Tibial artery (tissue), 4 donors: Measurements from ENCODE around the gene SYNPO.
A peak's percentile ranks its signal among the peaks of the same experiment; 100 is the strongest.

Experiments
- DNase-seq, 2 donors: peaks; one replicate each; pipeline ENCODE4 v3.0.0-alpha.2; 2019
- H3K27ac ChIP-seq, 2 donors: fragments of 200-600 bp; sonication (generic) in 1 of 2; 1 replicate in 1 of 2; 2 replicates in 1 of 2; pipeline ENCODE4 v1.5.1; 2018 to 2019; ENCODE audit warnings: mild to moderate bottlenecking in 1 of 2
- H3K27me3 ChIP-seq, 2 donors: fragments of 200-600 bp; sonication (generic) in 1 of 2; one replicate each; pipeline versions ENCODE4 v1.5.1 to v1.6.0; 2016 to 2019
- H3K36me3 ChIP-seq, 3 donors: fragments of 200-600 bp; sonication (generic) in 2 of 3; one replicate each; pipeline ENCODE4 v1.5.1; 2016 to 2019; ENCODE audit warnings: mild to moderate bottlenecking in 2 of 3
- H3K4me1 ChIP-seq, 4 donors: fragments of 200-600 bp; sonication (generic) in 2 of 4; 1 replicate in 3 of 4; 2 replicates in 1 of 4; pipeline ENCODE4 v1.5.1; 2016 to 2019
- H3K4me3 ChIP-seq, 2 donors: fragments of 200-600 bp; sonication (generic) in 1 of 2; 1 replicate in 1 of 2; 2 replicates in 1 of 2; pipeline ENCODE4 v1.5.1; 2018 to 2019; ENCODE audit warnings: mild to moderate bottlenecking in 2 of 2
- H3K9me3 ChIP-seq, 3 donors: fragments of 200-600 bp; sonication (generic) in 1 of 3; one replicate each; pipeline ENCODE4 v1.5.1; 2016 to 2019
- intact Hi-C: fragments of 100-400 bp; cut with DNase I; formaldehyde crosslinking; loops from one replicate; pipeline ENCODE4 v1.15.0; 2023; ENCODE audit warnings: low total_unique reads
- TF ChIP-seq, protein P1 (sequence below), 2 experiments: fragments of 200-600 bp in 1 of 2; fragments of 450-650 bp in 1 of 2; IDR thresholded peaks; one replicate each; pipeline ENCODE4 v1.5.1; 2017 to 2019; ENCODE audit warnings: antibody characterized with exemption in 2 of 2, mild to moderate bottlenecking in 1 of 2, moderate library complexity in 1 of 2

SYNPO gene

DNA sequence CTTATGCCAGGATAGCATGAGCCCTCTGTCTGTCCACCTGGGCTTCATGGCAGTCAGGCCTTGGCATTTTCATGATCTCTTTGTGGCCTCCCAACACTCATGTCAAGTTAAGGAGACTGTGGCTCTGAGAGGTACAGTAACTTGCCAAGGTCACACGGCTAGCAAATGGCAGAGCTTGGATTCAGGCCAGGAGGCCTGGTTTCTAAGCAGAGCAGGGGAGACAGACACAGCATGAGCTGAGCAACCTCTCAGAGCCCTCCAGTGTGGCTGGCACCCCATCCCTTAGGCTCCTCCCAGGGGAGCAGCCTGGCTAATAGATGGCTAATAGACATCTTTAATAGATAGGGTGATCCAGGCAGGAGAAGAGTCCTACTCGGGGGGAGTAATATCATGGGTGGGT, 4.1 kb downstream of the SYNPO start:
- H3K27ac ChIP-seq, result peak overlapping the region; percentile 83 to 86
- intact Hi-C loops, result loop anchor here (10.0 kb wide), 1 partner anchor 160 kb away; no protein-coding TSS in a partner anchor
- DNase-seq, result peak in 1 of 2 donors; percentile 66
- peaks cover 7 to 100% (median 84%) of the 10 kb centered on the region in 4 donors for H3K4me1 ChIP-seq
- TF ChIP-seq, protein P1, sequence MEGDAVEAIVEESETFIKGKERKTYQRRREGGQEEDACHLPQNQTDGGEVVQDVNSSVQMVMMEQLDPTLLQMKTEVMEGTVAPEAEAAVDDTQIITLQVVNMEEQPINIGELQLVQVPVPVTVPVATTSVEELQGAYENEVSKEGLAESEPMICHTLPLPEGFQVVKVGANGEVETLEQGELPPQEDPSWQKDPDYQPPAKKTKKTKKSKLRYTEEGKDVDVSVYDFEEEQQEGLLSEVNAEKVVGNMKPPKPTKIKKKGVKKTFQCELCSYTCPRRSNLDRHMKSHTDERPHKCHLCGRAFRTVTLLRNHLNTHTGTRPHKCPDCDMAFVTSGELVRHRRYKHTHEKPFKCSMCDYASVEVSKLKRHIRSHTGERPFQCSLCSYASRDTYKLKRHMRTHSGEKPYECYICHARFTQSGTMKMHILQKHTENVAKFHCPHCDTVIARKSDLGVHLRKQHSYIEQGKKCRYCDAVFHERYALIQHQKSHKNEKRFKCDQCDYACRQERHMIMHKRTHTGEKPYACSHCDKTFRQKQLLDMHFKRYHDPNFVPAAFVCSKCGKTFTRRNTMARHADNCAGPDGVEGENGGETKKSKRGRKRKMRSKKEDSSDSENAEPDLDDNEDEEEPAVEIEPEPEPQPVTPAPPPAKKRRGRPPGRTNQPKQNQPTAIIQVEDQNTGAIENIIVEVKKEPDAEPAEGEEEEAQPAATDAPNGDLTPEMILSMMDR (IDR thresholded peaks at IDR 0.05), result no peak
- H3K36me3 ChIP-seq, result peaks cover 14 to 16% (median 16%) of the 10 kb centered on the region in 3 donors
- H3K9me3 ChIP-seq, result no peaks in the 10 kb centered on the region
- no peak overlapping the region for H3K4me3 ChIP-seq
- no peaks in the 10 kb centered on the region for H3K27me3 ChIP-seq

DNA sequence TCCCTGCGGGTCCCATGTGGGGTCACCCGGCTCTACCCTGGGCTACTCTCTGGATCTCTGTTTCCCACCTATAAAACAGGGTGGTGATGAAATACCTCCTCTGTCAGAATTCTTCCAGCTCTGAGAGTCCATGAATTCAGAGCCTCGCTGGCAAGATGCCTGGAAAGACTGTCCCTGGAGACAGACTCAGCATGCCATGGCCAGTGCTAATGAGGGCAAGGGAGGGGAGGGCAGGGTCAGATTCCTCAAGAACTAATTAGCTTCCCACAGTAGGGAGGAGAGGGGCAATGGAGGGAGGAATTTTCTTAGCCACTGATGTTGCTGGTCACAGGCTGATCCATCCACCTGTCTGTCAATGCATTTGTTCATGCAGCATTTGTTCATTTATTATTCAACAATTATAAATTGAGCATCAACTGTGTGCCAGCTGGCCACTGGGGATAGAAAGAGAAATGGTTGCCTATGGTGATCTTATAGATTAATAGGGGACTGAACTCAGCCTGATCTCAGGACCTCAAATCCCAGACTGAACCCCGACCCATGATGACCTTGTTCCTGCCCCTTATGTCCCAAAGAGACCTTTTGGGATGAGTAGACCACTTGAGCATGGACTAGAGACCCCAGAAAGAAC, 4.7 kb downstream of the SYNPO start:
- DNase-seq, result peak; percentile 73 to 85
- TF ChIP-seq, protein P1 (IDR thresholded peaks at IDR 0.05), result no peak
- peaks cover 7 to 100% (median 83%) of the 10 kb centered on the region in 4 donors for H3K4me1 ChIP-seq
- no peaks in the 10 kb centered on the region for H3K27me3 ChIP-seq
- no peaks in the 10 kb centered on the region for H3K9me3 ChIP-seq
- peaks cover 21 to 23% (median 22%) of the 10 kb centered on the region in 3 donors for H3K36me3 ChIP-seq
- H3K27ac ChIP-seq, result peak overlapping the region; percentile 83 to 86
- intact Hi-C loops, result loop anchor here (10.0 kb wide), 1 partner anchor 160 kb away; no protein-coding TSS in a partner anchor
- H3K4me3 ChIP-seq, result no peak overlapping the region

DNA sequence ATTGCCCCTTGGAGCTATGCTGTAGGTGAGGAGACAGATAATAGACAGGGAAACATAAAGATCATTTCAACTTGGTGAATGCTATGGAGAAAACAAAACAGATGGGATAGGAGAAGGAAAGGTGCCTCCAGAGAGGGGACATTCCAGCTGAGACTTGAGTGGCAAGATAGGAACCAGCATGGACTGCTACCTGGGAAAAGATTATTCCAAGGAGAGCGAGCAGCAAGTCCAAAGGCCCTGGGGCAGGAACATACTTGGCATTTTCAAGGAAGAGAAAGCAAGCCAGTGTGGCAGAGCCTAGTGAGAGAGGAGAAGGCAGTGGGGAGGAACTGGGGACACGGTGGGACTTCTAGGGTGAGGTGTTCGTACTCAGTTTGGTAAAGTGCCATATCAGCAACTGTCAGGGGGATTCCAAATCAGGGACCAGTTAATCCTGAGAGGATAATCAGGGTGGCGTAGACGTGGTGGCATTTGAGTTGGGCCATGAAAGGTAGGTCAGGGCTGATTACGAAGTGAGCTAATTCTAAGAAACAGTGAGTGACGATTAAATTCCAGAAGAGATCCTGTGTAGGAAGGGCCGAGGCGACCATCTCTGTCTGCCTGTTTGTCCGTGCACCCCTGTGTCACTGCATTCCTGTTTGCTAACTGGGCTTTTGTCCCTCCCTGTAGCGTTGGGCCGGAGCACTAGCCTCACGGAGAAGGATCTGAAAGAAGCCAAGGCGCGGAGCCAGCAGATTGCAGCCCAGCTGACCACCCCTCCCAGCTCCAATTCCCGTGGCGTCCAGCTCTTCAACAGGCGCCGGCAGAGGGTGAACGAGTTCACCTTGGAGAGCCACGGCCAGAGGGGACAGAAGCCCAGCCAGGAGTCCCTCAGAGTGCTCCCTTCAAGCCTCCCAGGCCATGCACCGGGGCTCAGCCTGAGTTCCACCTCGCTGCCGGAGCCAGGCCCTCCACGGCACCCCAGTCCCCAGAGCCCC, 7.1 kb downstream of the SYNPO start:
- TF ChIP-seq, protein P1 (IDR thresholded peaks at IDR 0.05), result no peak
- intact Hi-C loops, result loop anchor here (10.0 kb wide), 1 partner anchor 163 kb away; no protein-coding TSS in a partner anchor
- Histone ChIP-seq H3K36me3 (peaks cover 22 to 34% (median 31%) of the 10 kb centered on the region in 3 donors), H3K27ac (peak overlapping the region; percentile 77 to 86), H3K4me1 (peaks cover 7 to 100% (median 85%) of the 10 kb centered on the region in 4 donors), H3K27me3 (no peaks in the 10 kb centered on the region), H3K4me3 (peak overlapping the region in 1 of 2 donors; percentile 16), H3K9me3 (no peaks in the 10 kb centered on the region)
- peak; percentile 80 to 91 for DNase-seq

DNA sequence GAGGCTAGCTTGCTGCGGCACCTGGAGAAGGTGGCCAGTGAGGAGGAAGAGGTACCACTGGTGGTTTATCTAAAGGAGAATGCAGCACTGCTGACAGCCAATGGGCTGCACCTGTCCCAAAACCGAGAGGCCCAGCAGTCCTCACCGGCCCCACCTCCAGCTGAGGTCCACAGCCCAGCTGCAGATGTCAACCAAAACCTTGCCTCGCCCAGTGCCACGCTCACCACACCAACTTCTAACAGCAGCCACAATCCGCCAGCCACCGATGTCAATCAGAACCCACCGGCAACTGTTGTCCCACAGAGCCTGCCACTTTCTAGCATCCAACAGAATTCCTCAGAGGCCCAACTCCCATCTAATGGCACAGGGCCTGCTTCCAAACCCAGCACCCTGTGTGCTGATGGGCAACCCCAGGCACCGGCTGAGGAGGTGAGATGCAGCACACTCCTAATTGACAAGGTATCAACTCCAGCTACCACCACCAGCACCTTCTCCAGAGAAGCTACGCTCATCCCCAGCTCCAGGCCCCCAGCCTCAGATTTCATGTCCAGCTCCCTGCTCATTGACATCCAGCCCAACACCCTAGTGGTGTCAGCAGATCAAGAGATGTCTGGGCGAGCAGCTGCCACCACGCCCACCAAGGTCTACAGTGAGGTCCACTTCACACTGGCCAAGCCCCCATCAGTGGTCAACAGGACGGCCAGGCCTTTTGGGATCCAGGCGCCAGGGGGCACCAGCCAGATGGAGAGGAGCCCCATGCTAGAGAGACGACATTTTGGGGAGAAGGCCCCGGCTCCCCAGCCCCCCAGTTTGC, 8.0 kb downstream of the SYNPO start:
- intact Hi-C loops, result loop anchor here (10.0 kb wide), 1 partner anchor 164 kb away; no protein-coding TSS in a partner anchor
- TF ChIP-seq, protein P1 (IDR thresholded peaks at IDR 0.05), result no peak
- Histone ChIP-seq H3K4me1 (peaks cover 3 to 100% (median 85%) of the 10 kb centered on the region in 4 donors), H3K9me3 (no peaks in the 10 kb centered on the region), H3K4me3 (peak overlapping the region in 1 of 2 donors; percentile 16), H3K36me3 (peaks cover 22 to 36% (median 34%) of the 10 kb centered on the region in 3 donors), H3K27me3 (no peaks in the 10 kb centered on the region), H3K27ac (peak overlapping the region; percentile 77 to 86)
- DNase-seq, result peak in 1 of 2 donors; percentile 65
